ENCODE measurements around the gene PKD1.

- TF ChIP-seq, protein P1, sequence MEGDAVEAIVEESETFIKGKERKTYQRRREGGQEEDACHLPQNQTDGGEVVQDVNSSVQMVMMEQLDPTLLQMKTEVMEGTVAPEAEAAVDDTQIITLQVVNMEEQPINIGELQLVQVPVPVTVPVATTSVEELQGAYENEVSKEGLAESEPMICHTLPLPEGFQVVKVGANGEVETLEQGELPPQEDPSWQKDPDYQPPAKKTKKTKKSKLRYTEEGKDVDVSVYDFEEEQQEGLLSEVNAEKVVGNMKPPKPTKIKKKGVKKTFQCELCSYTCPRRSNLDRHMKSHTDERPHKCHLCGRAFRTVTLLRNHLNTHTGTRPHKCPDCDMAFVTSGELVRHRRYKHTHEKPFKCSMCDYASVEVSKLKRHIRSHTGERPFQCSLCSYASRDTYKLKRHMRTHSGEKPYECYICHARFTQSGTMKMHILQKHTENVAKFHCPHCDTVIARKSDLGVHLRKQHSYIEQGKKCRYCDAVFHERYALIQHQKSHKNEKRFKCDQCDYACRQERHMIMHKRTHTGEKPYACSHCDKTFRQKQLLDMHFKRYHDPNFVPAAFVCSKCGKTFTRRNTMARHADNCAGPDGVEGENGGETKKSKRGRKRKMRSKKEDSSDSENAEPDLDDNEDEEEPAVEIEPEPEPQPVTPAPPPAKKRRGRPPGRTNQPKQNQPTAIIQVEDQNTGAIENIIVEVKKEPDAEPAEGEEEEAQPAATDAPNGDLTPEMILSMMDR (IDR thresholded peaks at IDR 0.05): no peak
- no peak for TF ChIP-seq POLR2A (IDR thresholded peaks at IDR 0.05)
- no peak for TF ChIP-seq POLR2AphosphoS5 (IDR thresholded peaks at IDR 0.05)
- no peak for TF ChIP-seq EP300 (IDR thresholded peaks at IDR 0.05)
These were observed 58.7 kb downstream of the PKD1 start for GRCh38 chr16:2077016-2077415.

Measured in sigmoid colon (tissue), 4 donors.